BE2C (cell line): Measurements from ENCODE around the gene ME1.

Experiments used
- DNase-seq: peaks from one replicate; pipeline ENCODE4 v3.0.0-alpha.2; 2020
- H3K27me3 ChIP-seq: fragments of 250-450 bp; sonication (Bioruptor Pico); 2 replicates; pipeline ENCODE4 v1.5.1; 2020; ENCODE audit warnings: mild to moderate bottlenecking
- H3K36me3 ChIP-seq: fragments of 250-450 bp; sonication (Bioruptor Pico); 2 replicates; pipeline ENCODE4 v1.5.1; 2020; ENCODE audit warnings: mild to moderate bottlenecking
- H3K4me1 ChIP-seq: fragments of 250-450 bp; sonication (Bioruptor Pico); 2 replicates; pipeline ENCODE4 v1.5.1; 2020
- H3K4me3 ChIP-seq: 2 replicates; pipeline ENCODE4 v1.5.1; 2011; ENCODE audit warnings: low read depth, low read length
- H3K9me3 ChIP-seq: fragments of 250-450 bp; sonication (Bioruptor Pico); 2 replicates; pipeline ENCODE4 v1.5.1; 2020
- CTCF ChIP-seq: IDR thresholded peaks from 2 replicates; pipeline ENCODE4 v1.5.1; 2012; ENCODE audit warnings: mild to moderate bottlenecking, low read depth, low read length

ME1 gene

GRCh38 chr6:83221889-83222479, 208.9 kb downstream of the ME1 start:
- peaks cover 6% of the 10 kb centered on the region for H3K4me1 ChIP-seq
- peak; percentile 46; the same call in 1 of the 2 replicates for TF ChIP-seq CTCF
- no peaks in the 10 kb centered on the region for H3K36me3 ChIP-seq
- H3K9me3 ChIP-seq, result no peaks in the 10 kb centered on the region
- no peaks in the 10 kb centered on the region for H3K27me3 ChIP-seq
- H3K4me3 ChIP-seq, result no peak overlapping the region
- DNase-seq, result no peak

- Histone ChIP-seq H3K27me3 (no peaks in the 10 kb centered on the region), H3K4me1 (peaks cover 6% of the 10 kb centered on the region), H3K36me3 (no peaks in the 10 kb centered on the region), H3K4me3 (no peak overlapping the region), H3K9me3 (no peaks in the 10 kb centered on the region)
- DNase-seq, result no peak
- no peak for TF ChIP-seq CTCF
These were observed 209.6 kb downstream of the ME1 start for GRCh38 chr6:83221276-83221675.

GRCh38 chr6:83220121-83220520, 210.7 kb downstream of the ME1 start:
- Histone ChIP-seq H3K4me3 (no peak overlapping the region), H3K4me1 (peaks cover 11% of the 10 kb centered on the region), H3K9me3 (no peaks in the 10 kb centered on the region), H3K27me3 (no peaks in the 10 kb centered on the region), H3K36me3 (no peaks in the 10 kb centered on the region)
- DNase-seq, result no peak
- no peak for TF ChIP-seq CTCF

- Histone ChIP-seq H3K4me3 (no peak overlapping the region), H3K4me1 (peaks cover 15% of the 10 kb centered on the region), H3K36me3 (no peaks in the 10 kb centered on the region), H3K9me3 (no peaks in the 10 kb centered on the region), H3K27me3 (no peaks in the 10 kb centered on the region)
- no peak for DNase-seq
- TF ChIP-seq CTCF, result no peak
These were observed 212.2 kb downstream of the ME1 start for GRCh38 chr6:83218646-83219045.

- no peaks in the 10 kb centered on the region for H3K9me3 ChIP-seq
- H3K4me1 ChIP-seq, result peaks cover 15% of the 10 kb centered on the region
- DNase-seq, result no peak
- no peak overlapping the region for H3K4me3 ChIP-seq
- H3K27me3 ChIP-seq, result no peaks in the 10 kb centered on the region
- no peak for TF ChIP-seq CTCF
- H3K36me3 ChIP-seq, result no peaks in the 10 kb centered on the region
These were observed 214.0 kb downstream of the ME1 start for GRCh38 chr6:83216806-83217205.

- Histone ChIP-seq H3K36me3 (no peaks in the 10 kb centered on the region), H3K27me3 (no peaks in the 10 kb centered on the region), H3K4me3 (0 out of 2 replicates have a peak overlapping the region, but pooled peaks have one; percentile 7), H3K9me3 (no peaks in the 10 kb centered on the region), H3K4me1 (peaks cover 15% of the 10 kb centered on the region)
- peak; percentile 87 for DNase-seq
- TF ChIP-seq CTCF, result peak; percentile 99
These were observed 215.5 kb downstream of the ME1 start for GRCh38 chr6:83215131-83216047.
